OCI-LY1 (cell line): ENCODE results near the gene CPA5.

ENCODE experiments used
- H2AFZ ChIP-seq: fragments of 200-600 bp; sonication (generic), shearing (Covaris generic); 2 replicates; pipeline ENCODE4 v1.6.0; 2014; ENCODE audit warnings: antibody characterized with exemption, mild to moderate bottlenecking, low read length
- H3F3A ChIP-seq: fragments of 200-600 bp; sonication (generic), shearing (Covaris generic); 2 replicates; pipeline ENCODE4 v1.6.0; 2014; ENCODE audit warnings: mild to moderate bottlenecking, antibody characterized with exemption, low read length, moderate library complexity; ENCODE audit not compliant: insufficient read depth
- H3K27ac ChIP-seq: fragments of 200-600 bp; sonication (generic); 2 replicates; pipeline ENCODE4 v1.5.1; 2014; ENCODE audit warnings: low read length, mixed run types, mild to moderate bottlenecking, low read depth; ENCODE audit not compliant: poor library complexity, severe bottlenecking
- H3K27me3 ChIP-seq: fragments of 200-600 bp; sonication (generic); 2 replicates; pipeline ENCODE4 v1.6.0; 2014; ENCODE audit warnings: antibody characterized with exemption, mild to moderate bottlenecking, low read length, moderate library complexity; ENCODE audit not compliant: insufficient read depth
- H3K36me3 ChIP-seq: fragments of 200-600 bp; sonication (generic); 2 replicates; pipeline ENCODE4 v1.6.1; 2014; ENCODE audit warnings: mild to moderate bottlenecking, antibody characterized with exemption, low read length, moderate library complexity, mixed read lengths; ENCODE audit not compliant: insufficient read depth
- H3K4me1 ChIP-seq: fragments of 200-600 bp; sonication (generic); 2 replicates; pipeline ENCODE4 v1.5.1; 2014; ENCODE audit warnings: mild to moderate bottlenecking, low read length, moderate library complexity; ENCODE audit not compliant: insufficient read depth, severe bottlenecking
- H3K4me2 ChIP-seq: fragments of 200-600 bp; sonication (generic), shearing (Covaris generic); 2 replicates; pipeline ENCODE4 v1.6.1; 2014; ENCODE audit warnings: low read length
- H3K4me3 ChIP-seq: fragments of 200-600 bp; sonication (generic); 2 replicates; pipeline ENCODE4 v1.5.1; 2014; ENCODE audit warnings: low read length, low read depth, mild to moderate bottlenecking, mixed read lengths; ENCODE audit not compliant: poor library complexity, severe bottlenecking
- H3K79me2 ChIP-seq: fragments of 200-600 bp; shearing (Covaris generic); 2 replicates; pipeline ENCODE4 v1.6.1; 2016; ENCODE audit warnings: mixed run types, low read length, mixed read lengths; ENCODE audit not compliant: insufficient read depth
- H3K9ac ChIP-seq: fragments of 200-600 bp; sonication (generic), shearing (Covaris generic); 2 replicates; pipeline ENCODE4 v1.6.1; 2014; ENCODE audit warnings: mild to moderate bottlenecking, low read length, mixed read lengths
- H3K9me2 ChIP-seq: fragments of 200-600 bp; sonication (generic), shearing (Covaris generic); 2 replicates; pipeline ENCODE4 v1.6.1; 2014; ENCODE audit warnings: low read depth, mild to moderate bottlenecking, low read length, mixed read lengths
- H3K9me3 ChIP-seq: fragments of 200-600 bp; shearing (Covaris generic); 2 replicates; pipeline ENCODE4 v1.6.1; 2014; ENCODE audit warnings: low read length, mixed read lengths
- H4K20me1 ChIP-seq: fragments of 200-600 bp; sonication (generic), shearing (Covaris generic); 2 replicates; pipeline ENCODE4 v1.6.0; 2016; ENCODE audit warnings: mild to moderate bottlenecking, low read length; ENCODE audit not compliant: insufficient read depth
- EZH2 ChIP-seq: fragments of 200-600 bp; sonication (generic), shearing (Covaris generic); IDR thresholded peaks from 2 replicates; pipeline ENCODE4 v1.8.0; 2017; ENCODE audit warnings: borderline replicate concordance, mixed run types, mild to moderate bottlenecking, antibody characterized with exemption, low read length, moderate library complexity, mixed read lengths
- TF ChIP-seq, protein P1 (sequence below): fragments of 200-600 bp; sonication (generic), shearing (Covaris generic); IDR thresholded peaks from 2 replicates; pipeline ENCODE4 v1.5.1; 2017; ENCODE audit warnings: mild to moderate bottlenecking, antibody characterized with exemption, low read length, moderate library complexity, mixed read lengths

The CPA5 gene

DNA sequence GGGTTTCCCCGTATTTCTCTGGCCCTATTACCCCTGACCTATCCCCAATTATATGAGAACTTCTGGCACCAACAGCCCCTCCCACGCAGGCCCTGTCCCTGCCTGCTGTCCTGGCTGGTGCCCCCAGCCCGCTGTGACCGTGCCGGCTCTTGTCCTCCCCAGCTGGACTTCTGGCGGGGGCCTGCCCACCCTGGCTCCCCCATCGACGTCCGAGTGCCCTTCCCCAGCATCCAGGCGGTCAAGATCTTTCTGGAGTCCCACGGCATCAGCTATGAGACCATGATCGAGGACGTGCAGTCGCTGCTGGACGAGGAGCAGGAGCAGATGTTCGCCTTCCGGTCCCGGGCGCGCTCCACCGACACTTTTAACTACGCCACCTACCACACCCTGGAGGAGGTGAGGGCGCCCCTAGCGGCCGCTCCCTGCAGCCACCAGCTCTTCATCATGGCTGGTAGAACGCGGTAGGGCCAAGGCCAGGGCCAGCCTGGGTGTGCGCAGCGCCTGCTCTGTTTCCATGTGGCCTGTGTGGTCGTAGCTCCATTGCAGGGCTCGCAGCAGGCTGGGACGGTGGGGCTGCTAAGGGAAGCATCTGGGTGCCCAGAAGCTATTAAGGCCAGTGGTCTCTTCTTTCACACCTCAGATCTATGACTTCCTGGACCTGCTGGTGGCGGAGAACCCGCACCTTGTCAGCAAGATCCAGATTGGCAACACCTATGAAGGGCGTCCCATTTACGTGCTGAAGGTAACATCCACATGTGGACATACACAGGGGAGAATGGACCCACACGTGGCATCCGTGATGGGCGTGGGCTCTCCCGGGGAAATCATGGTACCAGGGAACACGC is 37.1 kb downstream of the CPA5 start:
- H3K79me2 ChIP-seq, result no peaks in the 10 kb centered on the region
- no peaks in the 10 kb centered on the region for H4K20me1 ChIP-seq
- no peak overlapping the region for H3K4me3 ChIP-seq
- H3K9me3 ChIP-seq, result peaks cover 5% of the 10 kb centered on the region; the same call in 1 of the 2 replicates
- H3K4me2 ChIP-seq, result no peak overlapping the region
- no peaks in the 10 kb centered on the region for H3K9me2 ChIP-seq
- H2AFZ ChIP-seq, result no peak overlapping the region
- H3K27ac ChIP-seq, result no peak overlapping the region
- H3F3A ChIP-seq, result no peaks in the 10 kb centered on the region
- TF ChIP-seq, protein P1, sequence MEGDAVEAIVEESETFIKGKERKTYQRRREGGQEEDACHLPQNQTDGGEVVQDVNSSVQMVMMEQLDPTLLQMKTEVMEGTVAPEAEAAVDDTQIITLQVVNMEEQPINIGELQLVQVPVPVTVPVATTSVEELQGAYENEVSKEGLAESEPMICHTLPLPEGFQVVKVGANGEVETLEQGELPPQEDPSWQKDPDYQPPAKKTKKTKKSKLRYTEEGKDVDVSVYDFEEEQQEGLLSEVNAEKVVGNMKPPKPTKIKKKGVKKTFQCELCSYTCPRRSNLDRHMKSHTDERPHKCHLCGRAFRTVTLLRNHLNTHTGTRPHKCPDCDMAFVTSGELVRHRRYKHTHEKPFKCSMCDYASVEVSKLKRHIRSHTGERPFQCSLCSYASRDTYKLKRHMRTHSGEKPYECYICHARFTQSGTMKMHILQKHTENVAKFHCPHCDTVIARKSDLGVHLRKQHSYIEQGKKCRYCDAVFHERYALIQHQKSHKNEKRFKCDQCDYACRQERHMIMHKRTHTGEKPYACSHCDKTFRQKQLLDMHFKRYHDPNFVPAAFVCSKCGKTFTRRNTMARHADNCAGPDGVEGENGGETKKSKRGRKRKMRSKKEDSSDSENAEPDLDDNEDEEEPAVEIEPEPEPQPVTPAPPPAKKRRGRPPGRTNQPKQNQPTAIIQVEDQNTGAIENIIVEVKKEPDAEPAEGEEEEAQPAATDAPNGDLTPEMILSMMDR, result peak; percentile 66
- no peak for TF ChIP-seq EZH2
- H3K9ac ChIP-seq, result no peak overlapping the region
- no peaks in the 10 kb centered on the region for H3K4me1 ChIP-seq
- 0 out of 2 replicates have a peak, but pooled peaks cover 2% of the 10 kb centered on the region for H3K27me3 ChIP-seq
- no peaks in the 10 kb centered on the region; the same call in 1 of the 2 replicates for H3K36me3 ChIP-seq

DNA sequence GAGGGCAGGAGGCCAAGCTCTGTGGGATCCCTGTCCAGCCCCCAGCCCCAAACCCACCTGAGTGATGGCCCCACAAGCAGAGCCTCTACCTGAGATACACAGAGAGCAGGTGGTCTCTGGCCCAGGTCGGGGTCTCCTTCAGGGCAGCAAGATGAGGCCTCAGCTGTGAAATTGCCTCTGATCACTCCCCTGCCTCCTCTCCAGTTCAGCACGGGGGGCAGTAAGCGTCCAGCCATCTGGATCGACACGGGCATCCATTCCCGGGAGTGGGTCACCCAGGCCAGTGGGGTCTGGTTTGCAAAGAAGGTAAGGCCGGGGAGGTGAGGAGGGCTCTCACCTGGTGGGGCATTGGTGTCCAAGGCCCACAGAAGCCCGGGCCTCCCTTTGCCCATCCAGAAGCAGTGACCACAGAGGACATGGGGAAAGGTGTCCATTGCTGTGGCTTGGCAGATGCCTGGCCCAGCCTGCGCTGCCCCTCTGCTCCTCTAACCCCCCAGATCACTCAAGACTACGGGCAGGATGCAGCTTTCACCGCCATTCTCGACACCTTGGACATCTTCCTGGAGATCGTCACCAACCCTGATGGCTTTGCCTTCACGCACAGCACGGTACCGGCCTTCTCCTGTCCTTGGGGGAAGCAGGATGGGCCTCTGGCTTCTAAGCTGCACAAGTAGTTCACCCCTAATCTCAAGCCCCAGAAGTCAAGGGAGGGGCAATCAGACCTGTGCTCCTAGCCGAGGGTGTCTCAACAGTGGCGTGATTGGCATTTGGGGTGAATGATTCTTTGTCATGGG is 38.8 kb downstream of the CPA5 start:
- no peak overlapping the region for H3K9ac ChIP-seq
- no peaks in the 10 kb centered on the region for H3F3A ChIP-seq
- H3K4me3 ChIP-seq, result no peak overlapping the region
- H3K9me3 ChIP-seq, result no peaks in the 10 kb centered on the region
- H3K27ac ChIP-seq, result no peak overlapping the region
- H3K36me3 ChIP-seq, result no peaks in the 10 kb centered on the region; the same call in 1 of the 2 replicates
- no peaks in the 10 kb centered on the region for H3K79me2 ChIP-seq
- TF ChIP-seq, protein P1, result no peak
- TF ChIP-seq EZH2, result no peak
- 0 out of 2 replicates have a peak, but pooled peaks cover 2% of the 10 kb centered on the region for H3K27me3 ChIP-seq
- H3K9me2 ChIP-seq, result no peaks in the 10 kb centered on the region
- no peak overlapping the region for H3K4me2 ChIP-seq
- no peaks in the 10 kb centered on the region for H4K20me1 ChIP-seq
- H2AFZ ChIP-seq, result no peak overlapping the region
- H3K4me1 ChIP-seq, result no peaks in the 10 kb centered on the region

DNA sequence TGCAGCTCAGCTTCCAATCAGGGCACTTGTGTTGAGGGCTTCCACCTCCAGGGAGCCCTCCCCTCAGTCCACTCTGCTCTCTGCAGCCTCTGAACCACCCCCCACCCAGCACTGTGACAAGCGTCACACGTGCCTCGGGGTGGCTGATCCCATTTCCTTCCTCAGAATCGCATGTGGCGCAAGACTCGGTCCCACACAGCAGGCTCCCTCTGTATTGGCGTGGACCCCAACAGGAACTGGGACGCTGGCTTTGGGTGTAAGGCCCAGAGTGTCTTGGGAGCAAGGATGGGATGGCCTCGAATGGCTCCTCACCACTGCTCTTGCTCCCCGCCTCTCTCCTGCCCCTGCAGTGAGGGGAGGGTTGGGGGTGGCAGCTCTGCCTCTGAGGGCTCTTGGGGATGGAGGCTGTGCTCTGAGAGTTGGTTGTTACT is 39.8 kb downstream of the CPA5 start:
- no peak overlapping the region for H2AFZ ChIP-seq
- 0 out of 2 replicates have a peak, but pooled peaks cover 2% of the 10 kb centered on the region for H3K27me3 ChIP-seq
- no peaks in the 10 kb centered on the region for H3K79me2 ChIP-seq
- H3K4me2 ChIP-seq, result no peak overlapping the region
- TF ChIP-seq, protein P1, result no peak
- no peak for TF ChIP-seq EZH2
- H3K36me3 ChIP-seq, result no peaks in the 10 kb centered on the region
- no peaks in the 10 kb centered on the region for H3F3A ChIP-seq
- no peak overlapping the region for H3K4me3 ChIP-seq
- no peaks in the 10 kb centered on the region for H4K20me1 ChIP-seq
- H3K4me1 ChIP-seq, result no peaks in the 10 kb centered on the region
- no peaks in the 10 kb centered on the region for H3K9me3 ChIP-seq
- H3K9ac ChIP-seq, result no peak overlapping the region
- no peaks in the 10 kb centered on the region for H3K9me2 ChIP-seq
- no peak overlapping the region for H3K27ac ChIP-seq
